GM19035 (cell line): Measurements from ENCODE around the gene TTC28.
"Not testable (repeated sequence)": the region's sequence is repeated elsewhere in the genome, so short reads cannot be mapped to it uniquely, and the experiment has no call there.

Experiments used
- ATAC-seq: cut with Tn5 transposase; IDR thresholded peaks from one replicate; pipeline ENCODE4 v1.9.1; 2021; ENCODE audit not compliant: unreplicated experiment

Gene TTC28

DNA sequence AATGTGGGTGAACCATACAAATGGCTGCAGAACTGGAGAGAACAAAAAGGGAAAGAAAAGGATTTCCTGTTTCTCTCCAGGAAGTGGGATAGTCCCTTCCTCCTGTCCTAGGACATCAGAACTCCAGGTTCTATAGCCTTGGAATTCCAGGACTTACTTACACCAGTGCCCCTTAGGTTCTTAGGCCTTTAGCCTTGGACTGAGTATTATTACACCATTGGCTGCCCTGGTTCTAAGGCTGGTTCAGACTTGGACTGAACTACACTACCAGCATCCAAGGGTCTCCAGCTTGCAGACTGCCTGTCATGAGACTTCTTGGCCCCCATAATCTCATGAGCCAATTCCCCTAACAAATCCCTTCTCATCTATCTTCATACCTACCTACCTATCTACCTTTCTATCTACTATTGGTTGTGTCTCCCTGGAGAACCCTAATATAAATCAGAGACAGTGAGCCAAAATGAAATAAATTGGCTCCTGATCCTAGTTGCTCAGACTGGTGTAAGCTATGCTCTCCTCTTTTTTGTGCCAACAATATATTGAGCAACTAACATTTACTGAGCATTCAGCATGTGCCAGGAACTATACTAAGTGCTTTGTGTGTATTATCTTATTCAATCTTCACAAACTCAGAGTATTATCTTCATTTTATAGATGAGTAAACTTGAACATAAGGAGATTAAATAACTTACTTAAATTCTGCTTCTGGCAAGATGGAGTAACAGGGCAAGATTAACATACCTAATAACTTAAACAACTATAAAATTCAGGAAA is 303.7 kb downstream of the TTC28 start:
- no peak for ATAC-seq

DNA sequence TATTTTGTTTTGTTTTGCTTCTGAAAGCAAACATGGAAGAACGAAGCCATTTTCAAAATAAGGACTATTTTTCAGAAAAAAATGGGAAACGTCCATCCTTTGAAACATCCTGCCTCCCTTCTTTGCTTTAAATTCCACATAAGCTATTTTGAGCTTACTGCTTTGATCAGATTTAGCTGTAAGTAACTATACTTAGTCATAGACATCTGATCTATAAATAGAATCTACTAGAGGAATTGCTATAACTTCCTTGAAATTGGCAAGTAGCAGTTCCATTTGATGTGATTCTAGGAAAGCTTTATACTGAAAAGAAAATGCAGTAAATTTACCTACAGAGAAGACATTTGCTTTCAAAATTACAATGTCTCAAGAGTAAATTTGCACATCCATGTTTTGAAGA is 305.8 kb downstream of the TTC28 start:
- ATAC-seq = no peak

DNA sequence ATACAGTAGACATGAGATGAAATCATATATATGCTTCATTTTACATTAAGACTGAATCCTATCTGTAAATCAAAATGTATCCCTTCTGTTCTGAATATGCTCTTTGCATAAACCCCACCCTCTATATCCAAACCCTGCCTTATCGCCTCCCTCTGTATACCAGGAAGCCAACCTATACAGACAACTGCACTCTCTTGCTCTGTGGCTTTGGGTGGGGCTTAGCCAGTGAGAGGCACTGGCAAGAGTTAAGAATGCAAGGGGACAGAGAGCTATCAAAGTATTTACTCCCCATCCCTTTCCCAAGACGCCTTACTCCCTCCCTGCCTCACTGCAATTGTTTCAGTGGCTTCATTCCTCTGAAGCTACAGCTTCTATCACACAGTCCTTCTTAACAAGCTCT is 309.8 kb downstream of the TTC28 start:
- no peak for ATAC-seq

DNA sequence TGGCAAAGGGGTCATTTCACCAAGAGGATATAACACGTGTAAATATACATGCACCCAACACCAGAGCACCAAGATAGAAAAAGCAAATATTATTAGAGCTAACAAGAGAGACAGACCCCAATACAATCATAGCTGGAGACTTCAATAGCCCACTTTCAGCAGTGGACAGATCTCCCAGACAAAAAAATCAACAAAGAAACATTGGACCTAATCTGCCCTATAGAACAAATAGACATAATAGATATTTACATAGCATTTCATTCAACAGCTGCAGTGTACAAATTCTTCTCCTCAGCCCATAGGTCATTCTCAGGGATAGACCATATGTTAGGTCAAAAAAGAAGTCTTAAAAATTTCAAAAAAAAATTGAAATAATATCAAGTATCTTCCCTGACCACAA is 312.8 kb downstream of the TTC28 start:
- ATAC-seq = no peak

DNA sequence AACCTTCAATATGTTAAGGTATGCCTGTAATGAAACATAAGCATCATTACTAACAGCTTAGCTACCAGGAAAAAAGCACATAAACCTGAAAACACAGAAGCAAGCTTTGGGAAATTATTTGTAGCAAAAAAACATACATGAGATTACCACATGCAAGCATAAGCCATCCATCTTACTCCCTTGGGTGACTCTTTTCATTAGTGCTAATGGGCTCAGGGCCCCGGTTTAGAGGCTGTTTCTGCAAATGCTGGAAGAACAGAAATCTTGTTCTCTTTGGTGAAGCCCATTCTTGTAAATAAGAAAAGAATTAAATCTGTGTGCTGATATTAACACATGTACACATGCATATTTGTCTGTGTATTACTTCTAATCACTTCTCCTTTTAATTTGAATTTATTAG is 314.3 kb downstream of the TTC28 start:
- no peak for ATAC-seq

DNA sequence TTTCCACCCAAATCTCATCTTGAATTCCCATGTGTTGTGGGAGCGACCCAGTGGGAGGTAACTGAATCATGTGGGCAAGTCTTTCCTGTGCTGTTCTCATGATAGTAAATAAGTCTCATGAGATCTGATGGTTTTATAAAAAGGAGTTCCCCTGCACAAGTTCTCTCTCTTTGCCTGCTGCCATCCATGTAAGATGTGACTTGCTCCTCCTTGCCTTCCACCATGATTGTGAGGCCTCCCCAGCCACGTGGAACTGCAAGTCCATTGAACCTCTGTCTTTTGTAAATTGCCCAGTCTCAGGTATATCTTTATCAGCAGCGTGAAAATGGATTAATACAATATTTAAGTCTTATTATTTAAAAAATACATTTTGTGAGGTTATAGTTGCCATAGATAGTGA is 315.5 kb downstream of the TTC28 start:
- not testable (repeated sequence) for ATAC-seq

DNA sequence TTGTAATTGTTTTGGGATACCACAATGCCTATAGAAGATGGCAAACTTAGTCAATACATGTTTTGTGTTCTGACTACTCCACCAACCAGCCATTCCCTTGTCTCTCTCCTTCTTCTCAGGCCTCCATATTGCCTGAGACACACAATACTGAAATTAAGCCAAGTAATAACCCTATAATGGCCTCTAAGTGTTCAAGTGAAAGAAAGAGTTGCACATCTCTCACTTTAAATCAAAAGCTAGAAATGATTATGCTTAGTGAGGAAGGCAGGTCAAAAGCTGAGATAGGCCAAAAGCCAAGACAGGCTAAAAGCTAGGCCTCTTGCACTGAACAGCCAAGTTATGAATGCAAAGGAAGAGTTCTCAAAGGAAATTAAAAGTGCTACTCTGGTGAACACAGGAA is 318.7 kb downstream of the TTC28 start:
- no peak for ATAC-seq

DNA sequence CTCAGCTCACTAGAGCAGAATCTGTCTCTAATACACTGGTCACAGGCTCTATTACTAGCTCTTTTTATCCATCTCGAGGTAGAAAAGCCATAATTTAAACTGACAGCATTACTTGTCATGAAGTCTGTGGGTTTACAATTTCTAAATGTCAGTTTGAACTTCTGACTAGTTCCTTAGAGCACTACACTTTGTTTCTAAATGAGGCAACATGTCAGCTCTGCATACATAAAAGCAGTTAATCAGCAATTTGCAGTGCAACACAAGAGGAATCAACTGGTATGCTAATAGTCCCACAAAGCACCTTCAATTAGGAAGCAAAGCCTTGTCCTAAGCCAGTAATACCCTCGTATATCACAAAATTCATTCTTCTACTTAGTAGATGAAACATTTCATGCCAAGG is 321.3 kb downstream of the TTC28 start:
- ATAC-seq = no peak

DNA sequence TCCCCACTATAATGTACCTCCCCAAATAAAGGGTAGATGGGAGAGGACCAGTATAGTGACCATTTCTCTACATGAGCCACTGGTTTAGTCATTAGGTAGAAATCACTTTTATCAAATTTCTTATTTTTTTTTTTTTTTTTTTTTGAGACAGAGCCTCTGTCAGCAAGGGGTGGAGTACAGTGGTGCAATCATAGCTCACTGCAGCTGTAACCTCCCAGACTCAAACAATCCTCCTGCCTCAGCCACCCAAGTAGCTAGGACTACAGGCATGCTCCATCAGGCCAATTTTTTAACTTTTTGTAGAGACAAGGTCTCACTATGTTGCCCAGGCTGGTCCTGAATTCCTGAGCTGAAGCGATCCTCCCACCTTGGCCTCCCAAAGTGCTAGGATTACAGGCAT is 322.4 kb downstream of the TTC28 start:
- ATAC-seq = no peak

DNA sequence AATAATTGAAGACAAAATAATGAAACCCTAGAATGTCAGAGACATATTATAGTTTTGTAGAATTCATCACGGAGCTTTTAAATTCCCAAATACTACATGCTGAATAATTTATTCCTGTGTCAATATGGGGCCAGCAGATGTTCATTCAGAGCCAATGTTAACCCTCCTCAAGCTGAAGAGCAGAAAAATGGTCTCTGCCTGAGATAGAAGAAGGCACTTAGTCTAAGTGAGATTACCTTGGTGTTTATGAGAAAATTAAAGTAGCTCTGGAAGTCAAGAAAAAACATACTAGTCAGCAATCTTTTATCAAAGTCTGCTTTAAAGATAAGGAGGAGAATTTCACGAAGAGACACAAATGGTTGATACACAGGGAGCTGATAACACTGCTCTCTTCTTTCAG is 328.2 kb downstream of the TTC28 start:
- no peak for ATAC-seq

DNA sequence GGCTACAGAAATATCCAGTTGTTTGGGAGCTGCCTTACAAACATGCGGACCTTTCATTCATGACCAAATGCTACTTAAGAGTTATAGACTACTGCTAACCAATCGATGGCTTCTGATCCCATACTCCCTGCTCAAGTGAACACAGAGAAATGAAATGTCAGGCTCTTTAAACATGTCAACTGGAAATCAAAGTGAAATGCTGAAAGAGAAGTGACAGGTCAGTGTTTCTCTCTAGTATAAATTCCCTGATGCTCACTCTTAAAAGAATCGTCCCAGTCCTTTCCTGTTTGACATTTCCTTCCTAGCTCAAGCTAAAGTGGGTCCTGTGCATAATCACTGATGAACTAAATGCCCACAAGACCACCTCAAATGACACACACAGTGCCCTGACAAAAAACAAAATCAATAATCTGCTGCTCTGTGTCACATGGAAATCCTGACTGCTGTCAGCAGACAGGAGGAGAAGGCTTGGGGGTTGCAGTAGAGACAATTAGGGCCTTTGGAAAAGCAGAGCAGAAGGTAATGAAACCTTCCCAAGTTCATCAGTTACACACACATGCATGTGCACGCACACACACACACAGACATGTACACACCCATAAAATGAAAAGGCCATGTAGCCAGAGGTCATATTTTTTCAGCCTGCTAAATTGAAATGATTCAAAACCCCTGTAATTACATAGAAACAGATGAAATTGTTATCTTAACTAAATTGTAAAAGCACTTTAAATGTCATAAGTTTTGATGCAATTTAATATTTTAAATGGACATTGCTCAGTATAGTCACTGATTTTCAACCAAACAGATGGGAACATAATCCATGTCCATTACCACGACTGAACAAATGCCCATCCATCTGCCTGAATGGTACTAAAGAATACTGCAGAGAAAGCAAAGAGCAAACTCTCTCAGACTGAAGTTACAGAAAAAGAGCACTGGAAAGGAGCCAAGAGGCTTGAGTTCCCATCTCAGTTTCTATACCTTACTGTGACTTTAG is 330.7 kb downstream of the TTC28 start:
- no peak for ATAC-seq

DNA sequence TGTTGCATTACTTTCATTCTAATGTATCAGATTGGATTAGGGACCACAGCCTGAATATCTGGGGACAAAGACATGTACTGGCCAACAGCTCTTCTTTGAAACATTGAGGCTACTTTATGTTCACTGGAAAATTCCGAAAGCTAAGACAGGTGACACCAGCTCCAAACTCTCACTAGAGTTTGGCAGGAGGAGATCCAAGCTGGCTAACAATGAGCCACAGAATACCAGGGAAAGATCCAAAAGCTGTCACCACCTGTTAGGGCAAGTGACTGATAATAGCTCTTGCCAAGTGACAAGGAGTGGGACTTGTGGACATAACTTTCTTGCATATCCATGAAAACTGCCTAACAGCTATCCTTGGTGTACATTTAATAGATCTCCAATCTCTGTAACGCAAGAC is 333.3 kb downstream of the TTC28 start:
- no peak for ATAC-seq

DNA sequence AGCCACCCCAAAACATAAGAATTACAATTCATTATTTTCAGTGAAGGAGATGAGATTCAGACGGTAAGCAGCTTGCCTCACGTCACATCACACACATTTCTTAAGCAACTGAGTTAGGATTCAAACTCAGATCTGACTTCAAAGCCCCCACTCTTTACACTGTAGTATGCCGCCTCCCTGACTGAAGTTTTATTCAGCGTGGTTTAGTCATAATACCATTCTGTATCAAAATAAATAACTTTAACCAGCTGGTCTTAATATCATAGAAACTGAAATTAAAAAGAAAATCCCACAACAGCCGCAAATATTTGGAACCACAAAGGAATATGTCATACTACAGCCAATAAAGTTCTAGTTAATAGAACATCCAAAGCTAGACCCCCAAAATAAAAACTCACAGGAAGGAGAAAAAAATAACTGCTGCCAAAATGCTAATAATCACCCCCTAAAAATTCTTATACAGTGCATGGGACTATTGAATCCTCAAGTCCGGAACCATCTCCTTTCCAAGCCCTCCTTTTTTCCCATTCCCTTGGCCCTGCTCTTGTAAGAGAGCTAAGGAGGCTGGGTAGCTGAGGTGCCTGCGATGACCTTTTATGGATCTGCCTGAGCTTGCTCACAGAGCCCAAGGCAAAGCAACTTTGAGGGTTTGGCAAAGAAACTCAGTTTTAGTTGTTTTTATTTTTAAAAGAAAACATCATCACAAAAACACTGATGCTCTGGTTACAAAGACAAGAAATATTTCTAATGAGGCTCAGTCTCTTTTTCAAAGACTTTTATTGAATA is 334.5 kb downstream of the TTC28 start:
- no peak for ATAC-seq

DNA sequence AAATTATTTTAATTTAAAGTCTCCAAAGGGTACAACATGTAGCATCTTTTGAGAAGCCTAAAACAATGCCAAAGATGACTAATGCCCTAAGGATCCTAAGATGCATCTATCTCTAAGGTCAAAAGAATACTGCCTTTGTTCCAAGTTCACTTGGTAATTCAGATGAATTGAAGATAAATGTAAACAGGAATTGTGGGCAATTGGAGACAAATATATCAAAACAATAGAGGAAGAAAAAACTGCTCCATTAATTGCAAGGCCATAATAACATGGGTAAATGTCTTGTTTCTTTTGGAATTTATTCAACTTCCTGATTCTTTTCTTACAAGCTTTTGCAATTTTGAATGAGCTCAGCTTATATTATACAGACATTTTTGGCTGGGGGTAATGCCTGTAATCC is 338.6 kb downstream of the TTC28 start:
- no peak for ATAC-seq

DNA sequence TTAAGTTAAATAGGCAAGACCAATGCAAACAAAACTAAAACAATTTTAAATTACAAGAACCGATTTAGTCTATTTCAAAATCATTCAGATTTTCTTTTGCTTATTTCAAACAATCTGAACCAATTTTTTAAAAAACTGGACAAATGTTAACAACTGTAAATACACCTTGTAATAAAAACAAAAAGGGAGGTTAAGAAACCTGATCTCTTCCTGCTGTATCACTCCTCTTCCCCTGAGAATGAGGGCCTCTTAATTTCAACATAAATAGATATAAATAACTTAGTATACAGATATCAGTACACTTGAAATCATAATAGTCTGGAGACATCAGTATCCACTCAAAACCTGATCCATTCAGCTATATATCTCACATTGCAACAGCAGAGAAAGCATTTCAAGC is 346.6 kb downstream of the TTC28 start:
- no peak for ATAC-seq

DNA sequence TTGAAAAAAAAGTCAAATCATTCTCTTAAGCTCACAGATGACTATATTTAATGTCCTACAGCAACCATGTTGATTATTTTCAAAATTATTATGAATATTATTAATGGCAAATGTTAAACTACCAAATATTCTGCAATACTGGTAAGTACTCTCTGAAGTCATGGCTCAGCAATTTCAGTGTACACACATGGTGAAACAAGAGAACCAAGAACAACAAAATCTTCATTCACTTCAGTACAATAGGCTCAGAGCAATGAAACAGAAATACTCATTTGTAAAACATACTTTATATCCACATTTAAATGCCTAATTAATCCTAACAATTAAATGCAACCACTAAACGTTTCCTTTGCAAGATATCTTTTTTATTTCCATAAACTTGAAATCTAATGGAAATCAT is 347.2 kb downstream of the TTC28 start:
- ATAC-seq = no peak

DNA sequence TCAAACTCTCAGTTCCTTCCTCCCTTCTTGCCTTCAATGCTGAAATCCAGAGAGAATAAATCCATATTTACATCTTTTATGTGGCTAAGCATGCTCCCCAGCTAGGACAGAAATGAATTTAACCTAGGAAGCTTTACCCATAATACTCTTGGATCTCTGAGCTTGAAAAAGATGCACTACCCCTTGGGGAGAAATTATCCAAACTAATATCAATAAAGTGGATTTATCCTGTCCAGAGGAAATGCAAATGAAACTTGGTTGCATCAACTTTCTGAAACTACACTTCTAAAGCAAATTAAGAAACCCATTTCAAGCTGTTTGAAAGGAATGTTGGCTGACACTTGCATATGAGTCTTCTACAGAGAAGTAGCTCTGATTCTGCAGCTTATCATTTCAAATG is 347.9 kb downstream of the TTC28 start:
- no peak for ATAC-seq

DNA sequence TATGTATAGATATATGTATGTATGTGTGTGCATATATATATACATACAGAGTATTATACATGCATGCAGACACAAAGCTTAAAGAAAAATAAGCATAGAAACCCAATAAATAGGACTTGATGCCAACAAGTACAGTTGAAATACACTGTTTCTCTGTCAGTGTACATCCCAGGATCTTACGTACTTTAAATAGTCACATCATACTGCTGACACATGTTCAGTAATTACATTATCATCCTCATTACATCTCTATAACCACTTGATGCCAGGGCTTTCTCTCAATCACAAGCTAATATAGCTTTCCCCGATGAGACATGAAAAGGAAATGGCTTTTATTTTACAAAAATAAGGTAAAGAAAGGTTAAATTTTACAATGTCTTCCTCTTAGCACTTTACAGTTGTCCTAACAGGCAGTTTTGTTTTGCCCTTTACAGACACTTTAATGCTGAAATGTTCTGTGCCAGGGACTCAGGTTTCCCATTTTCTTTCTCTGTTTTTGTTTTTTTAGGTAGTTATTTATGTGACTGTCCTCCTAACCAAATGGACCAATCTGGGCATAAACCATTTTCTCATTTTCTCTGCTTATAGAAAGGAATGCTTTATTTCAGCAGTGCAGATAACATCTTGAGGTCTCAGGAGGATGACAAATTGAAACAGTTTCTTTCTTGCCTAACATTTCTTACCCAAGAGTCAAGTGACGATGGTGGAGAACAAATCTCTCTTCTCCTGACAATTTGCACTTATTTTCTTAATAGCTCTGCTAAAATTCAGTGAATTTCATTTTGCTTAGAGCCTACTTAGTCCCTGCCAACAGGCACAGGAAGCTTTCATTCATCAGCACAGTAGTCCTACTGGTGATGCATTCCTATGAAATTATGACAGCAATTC is 350.2 kb downstream of the TTC28 start:
- no peak for ATAC-seq

DNA sequence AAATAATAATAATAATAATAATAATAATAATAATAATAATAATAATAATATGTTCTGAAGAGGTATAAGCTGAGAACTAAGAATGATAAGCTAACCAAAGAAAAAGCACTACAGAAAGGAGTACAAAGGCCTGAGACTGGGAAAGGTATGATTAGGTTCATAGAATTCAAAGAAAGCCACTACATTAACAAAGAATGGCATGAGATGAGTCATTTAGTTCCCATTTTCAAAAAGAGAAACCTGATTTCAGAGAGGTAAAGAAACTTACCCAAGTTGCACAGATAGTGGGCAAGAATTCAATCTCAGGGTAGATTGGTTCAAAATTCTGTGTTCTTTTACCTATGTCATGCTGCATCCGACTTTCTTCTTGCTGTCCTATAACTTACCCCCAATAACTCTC is 350.9 kb downstream of the TTC28 start:
- no peak for ATAC-seq

DNA sequence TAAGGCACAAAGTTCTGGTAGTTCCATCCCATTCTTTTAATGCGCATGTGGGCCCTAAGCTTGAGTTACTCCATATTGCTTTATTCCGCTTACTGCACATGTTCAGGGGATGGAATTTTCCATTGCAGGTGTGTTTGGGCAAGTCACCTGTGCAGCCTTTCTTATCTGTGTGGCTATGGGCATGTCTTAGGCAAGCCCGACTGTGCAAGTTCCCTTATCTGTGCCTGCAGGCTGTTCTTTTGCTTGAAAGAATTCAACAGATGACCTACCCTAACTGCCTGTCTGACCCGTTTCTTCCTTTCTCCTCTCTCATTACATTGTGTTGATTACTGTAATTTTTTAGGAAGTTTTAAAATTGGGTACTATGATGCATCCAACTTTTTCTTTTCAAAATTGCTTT is 363.6 kb downstream of the TTC28 start:
- no peak for ATAC-seq
